ENCODE measurements around the gene ADGRE2. TPM values are rescaled to one million over a fixed set of nuclear protein-coding genes. Genes with fewer than 3 reads are reported as not detected.

ADGRE2 gene
- total RNA-seq, 4 donors from 2014 or later = 1.0 to 4.4 (median 1.4) TPM

DNA sequence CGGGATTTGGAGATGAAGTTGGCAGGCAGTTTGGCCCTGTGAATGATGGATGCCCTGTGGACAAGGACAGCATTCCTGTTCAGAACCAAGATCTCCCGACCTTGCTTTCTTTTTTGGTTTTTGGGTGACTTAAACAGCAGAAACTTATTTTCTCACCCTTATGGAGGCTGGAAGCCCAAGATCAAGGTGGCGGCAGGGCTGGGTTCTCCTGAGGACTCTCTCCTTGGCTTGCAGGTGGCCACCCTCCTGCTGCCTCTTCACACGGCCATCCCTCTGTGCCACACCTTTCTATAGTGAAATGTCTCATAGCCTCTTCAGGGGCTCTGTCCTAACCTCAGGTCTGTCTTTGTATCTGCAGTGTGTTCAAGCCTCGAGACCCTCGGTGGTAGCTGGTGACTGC lies 74.5 kb downstream of the ADGRE2 start:
- H3K27ac ChIP-seq = no peak overlapping the region
- H3K4me3 ChIP-seq = no peak overlapping the region
- H3K9me3 ChIP-seq = peaks cover 0 to 8% (median 0%) of the 10 kb centered on the region in 3 donors
- peaks cover 0 to 100% of the 10 kb centered on the region in 2 donors for H3K36me3 ChIP-seq
- WGBS, 2 donors (ENCODE audit: low coverage in 1 of 2) = 80 to 100% methylated on average over 2 to 4 of the region's 6 CpGs
- TF ChIP-seq POLR2A (IDR thresholded peaks at IDR 0.05) (no peak), EP300 (IDR thresholded peaks at IDR 0.05) (no peak), POLR2AphosphoS5 (IDR thresholded peaks at IDR 0.05) (no peak), CTCF (IDR thresholded peaks at IDR 0.05) (no peak)
- ATAC-seq = no peak
- no peaks in the 10 kb centered on the region for H3K27me3 ChIP-seq
- H3K4me1 ChIP-seq = no peaks in the 10 kb centered on the region

GRCh38 chr19:14700711-14701375 lies 77.5 kb downstream of the ADGRE2 start:
- no peaks in the 10 kb centered on the region for H3K4me1 ChIP-seq
- no peak overlapping the region for H3K4me3 ChIP-seq
- no peaks in the 10 kb centered on the region for H3K9me3 ChIP-seq
- H3K36me3 ChIP-seq = peaks cover 0 to 100% of the 10 kb centered on the region in 2 donors
- no peak for ATAC-seq
- H3K27me3 ChIP-seq = no peaks in the 10 kb centered on the region
- TF ChIP-seq EP300 (IDR thresholded peaks at IDR 0.05) (no peak), CTCF (IDR thresholded peaks at IDR 0.05) (no peak), POLR2AphosphoS5 (IDR thresholded peaks at IDR 0.05) (no peak), POLR2A (IDR thresholded peaks at IDR 0.05) (no peak)
- WGBS, 2 donors (ENCODE audit: low coverage in 1 of 2) = 92 to 100% methylated on average over 4 to 5 of the region's 9 CpGs
- H3K27ac ChIP-seq = no peak overlapping the region

DNA sequence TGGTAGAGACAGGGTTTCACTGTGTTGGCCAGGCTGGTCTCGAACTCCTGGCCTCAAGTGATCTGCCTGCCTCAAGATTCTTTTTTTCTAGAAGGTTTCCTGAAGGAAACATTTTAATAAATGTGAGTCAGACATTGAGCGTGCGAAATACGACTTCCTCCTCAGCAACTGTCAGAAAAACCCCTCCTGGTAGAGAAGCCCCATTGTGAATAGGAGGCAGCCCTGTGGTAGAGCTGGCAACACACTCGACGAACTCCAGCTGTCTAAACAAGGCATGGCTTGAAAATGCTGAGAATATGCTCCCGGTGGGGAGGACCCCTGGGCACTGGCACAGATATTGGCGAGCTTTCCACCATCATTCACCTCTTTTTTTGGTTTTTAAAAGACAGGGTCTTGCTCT lies 78.7 kb downstream of the ADGRE2 start:
- Histone ChIP-seq H3K4me3 (no peak overlapping the region), H3K36me3 (peaks cover 0 to 100% of the 10 kb centered on the region in 2 donors), H3K4me1 (no peaks in the 10 kb centered on the region), H3K27me3 (no peaks in the 10 kb centered on the region), H3K27ac (no peak overlapping the region), H3K9me3 (no peaks in the 10 kb centered on the region)
- ATAC-seq = no peak
- 77 to 93% methylated on average over 6 to 7 of the region's 8 CpGs for WGBS, 2 donors (ENCODE audit: low coverage in 1 of 2)
- no peak for TF ChIP-seq EP300 (IDR thresholded peaks at IDR 0.05)
- no peak for TF ChIP-seq POLR2AphosphoS5 (IDR thresholded peaks at IDR 0.05)
- no peak for TF ChIP-seq CTCF (IDR thresholded peaks at IDR 0.05)
- no peak for TF ChIP-seq POLR2A (IDR thresholded peaks at IDR 0.05)

DNA sequence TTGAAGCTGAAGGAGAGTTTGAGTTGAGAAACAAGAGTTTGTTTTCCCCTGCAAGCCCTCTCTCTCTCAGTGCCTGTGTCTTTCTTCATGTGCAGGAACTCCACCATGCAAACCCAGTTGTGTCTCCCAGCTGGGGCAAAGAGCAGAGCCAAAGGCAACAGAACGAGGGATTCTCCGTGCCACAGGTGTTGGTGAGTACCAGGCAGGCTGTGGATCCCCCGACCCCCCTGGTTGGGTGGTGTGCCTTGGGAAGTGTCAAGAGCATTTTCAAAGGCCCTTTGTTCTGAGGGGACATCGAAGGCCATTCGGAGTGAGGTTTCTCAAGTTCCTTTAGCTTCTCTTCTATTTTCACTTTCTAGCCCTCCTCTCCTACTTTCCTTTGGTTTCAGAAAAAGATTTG lies 82.9 kb downstream of the ADGRE2 start:
- WGBS, 2 donors (ENCODE audit: low coverage in 1 of 2) = 84 to 88% methylated on average over 2 to 4 of the region's 5 CpGs
- TF ChIP-seq POLR2A (IDR thresholded peaks at IDR 0.05) (no peak), CTCF (IDR thresholded peaks at IDR 0.05) (no peak), POLR2AphosphoS5 (IDR thresholded peaks at IDR 0.05) (no peak)
- ATAC-seq = no peak
- no peak overlapping the region for H3K27ac ChIP-seq
- H3K36me3 ChIP-seq = peaks cover 0 to 76% of the 10 kb centered on the region in 2 donors
- H3K9me3 ChIP-seq = no peaks in the 10 kb centered on the region
- H3K4me1 ChIP-seq = peaks cover 0 to 15% (median 3%) of the 10 kb centered on the region in 3 donors
- no peak overlapping the region for H3K4me3 ChIP-seq
- no peaks in the 10 kb centered on the region for H3K27me3 ChIP-seq

- TF ChIP-seq EP300 (IDR thresholded peaks at IDR 0.05) (no peak), CTCF (IDR thresholded peaks at IDR 0.05) (no peak), POLR2A (IDR thresholded peaks at IDR 0.05) (no peak), POLR2AphosphoS5 (IDR thresholded peaks at IDR 0.05) (no peak)
- H3K27ac ChIP-seq = no peak overlapping the region
- ATAC-seq = no peak
- H3K36me3 ChIP-seq = peaks cover 0 to 69% of the 10 kb centered on the region in 2 donors
- no peaks in the 10 kb centered on the region for H3K27me3 ChIP-seq
- H3K9me3 ChIP-seq = no peaks in the 10 kb centered on the region
- WGBS, 2 donors (ENCODE audit: low coverage in 1 of 2) = 46 to 77% methylated on average over 2 to 6 of the region's 13 CpGs
- H3K4me1 ChIP-seq = peaks cover 0 to 18% (median 3%) of the 10 kb centered on the region in 3 donors
- no peak overlapping the region for H3K4me3 ChIP-seq
Observed at GRCh38 chr19:14694641-14695266, 83.6 kb downstream of the ADGRE2 start.
